GM23338 (cell line): ENCODE data around the gene GSTA1. TPM values are rescaled to one million over a fixed set of nuclear protein-coding genes. Genes with fewer than 3 reads are reported as not detected.
"Not testable (repeated sequence)": the region's sequence is repeated elsewhere in the genome, so short reads cannot be mapped to it uniquely, and the experiment has no call there.

Experiments
- ATAC-seq: fragments of 200-7000 bp; cut with Tn5 transposase; 3 replicates; pipeline ENCODE4 v1.9.1; 2020
- DNase-seq: peaks from one replicate; pipeline ENCODE4 v3.0.0-alpha.2; 2015; ENCODE audit warnings: low spot score
- H2AFZ ChIP-seq: fragments of 200-600 bp; sonication (generic); 2 replicates; pipeline ENCODE4 v1.8.0; 2016; ENCODE audit warnings: antibody characterized with exemption, mild to moderate bottlenecking, moderate library complexity
- H3F3A ChIP-seq: fragments of 200-600 bp; sonication (generic); replicated peaks from 2 replicates; pipeline ENCODE4 v1.8.0; 2017; ENCODE audit warnings: antibody characterized with exemption, mixed run types, low read depth
- H3K27ac ChIP-seq: fragments of 200-600 bp; sonication (generic); 2 replicates; pipeline ENCODE4 v1.6.1; 2016; ENCODE audit warnings: low read depth
- H3K27me3 ChIP-seq: fragments of 200-600 bp; sonication (generic); 2 replicates; pipeline ENCODE4 v1.8.0; 2016; ENCODE audit warnings: mild to moderate bottlenecking, mixed run types, moderate library complexity; ENCODE audit not compliant: insufficient read depth
- H3K36me3 ChIP-seq: fragments of 200-600 bp; sonication (generic); 2 replicates; pipeline ENCODE4 v1.8.0; 2016; ENCODE audit warnings: mild to moderate bottlenecking; ENCODE audit not compliant: insufficient read depth
- H3K4me1 ChIP-seq: fragments of 200-600 bp; sonication (generic); 2 replicates; pipeline ENCODE4 v1.8.0; 2016; ENCODE audit warnings: mild to moderate bottlenecking, moderate library complexity; ENCODE audit not compliant: insufficient read depth
- H3K4me2 ChIP-seq: fragments of 200-600 bp; sonication (generic); 2 replicates; pipeline ENCODE4 v1.7.1; 2017; ENCODE audit warnings: mixed run types
- H3K4me3 ChIP-seq: fragments of 200-600 bp; sonication (generic); 2 replicates; pipeline ENCODE4 v1.6.1; 2016; ENCODE audit warnings: mixed run types
- H3K79me2 ChIP-seq: fragments of 200-600 bp; sonication (generic); replicated peaks from 2 replicates; pipeline ENCODE4 v1.8.0; 2017; ENCODE audit warnings: mild to moderate bottlenecking; ENCODE audit not compliant: insufficient read depth
- H3K9me2 ChIP-seq: fragments of 200-600 bp; sonication (generic); 2 replicates; pipeline ENCODE4 v1.8.0; 2017; ENCODE audit not compliant: insufficient read depth
- H4K20me1 ChIP-seq: fragments of 200-600 bp; sonication (generic); replicated peaks from 2 replicates; pipeline ENCODE4 v1.8.0; 2017; ENCODE audit warnings: mild to moderate bottlenecking; ENCODE audit not compliant: insufficient read depth
- H3K27ac Mint-ChIP-seq: 2 replicates; pipeline ENCODE4 v1.8.0; 2020; ENCODE audit warnings: inconsistent platforms, mild to moderate bottlenecking, moderate library complexity, mixed read lengths
- H3K27me3 Mint-ChIP-seq: 3 replicates; pipeline ENCODE4 v1.8.0; 2022; ENCODE audit warnings: low read depth, mild to moderate bottlenecking, moderate library complexity, mixed read lengths, inconsistent platforms; ENCODE audit not compliant: insufficient read depth, poor library complexity
- H3K36me3 Mint-ChIP-seq: 3 replicates; pipeline ENCODE4 v1.8.0; 2021; ENCODE audit warnings: low read depth, mild to moderate bottlenecking, inconsistent platforms, moderate library complexity, mixed read lengths
- H3K4me1 Mint-ChIP-seq: 3 replicates; pipeline ENCODE4 v1.8.0; 2020; ENCODE audit warnings: mild to moderate bottlenecking, inconsistent platforms, mixed read lengths
- H3K4me3 Mint-ChIP-seq: 3 replicates; pipeline ENCODE4 v1.8.0; 2021; ENCODE audit warnings: moderate library complexity, mild to moderate bottlenecking, inconsistent platforms, mixed read lengths
- H3K9me3 Mint-ChIP-seq: 3 replicates; pipeline ENCODE4 v1.8.0; 2020; ENCODE audit warnings: moderate library complexity, mild to moderate bottlenecking, inconsistent platforms, mixed read lengths
- CREB1 ChIP-seq: fragments of 250-450 bp; sonication (Bioruptor Pico); IDR thresholded peaks from 2 replicates; pipeline ENCODE4 v1.5.0; 2020; ENCODE audit warnings: low read depth, mild to moderate bottlenecking, moderate library complexity
- CTCF ChIP-seq, 2 experiments: fragments of 200-600 bp in 1 of 2; sonication (generic) in 1 of 2; conservative IDR thresholded peaks; 2 replicates each; pipeline versions ENCODE4 v1.5.1 to v1.6.1; 2016 to 2017; ENCODE audit warnings: antibody characterized with exemption in 2 of 2, low read depth in 2 of 2, mild to moderate bottlenecking in 2 of 2, moderate library complexity in 1 of 2
- ETS1 ChIP-seq: IDR thresholded peaks from 2 replicates; pipeline ENCODE4 v1.6.1; 2016; ENCODE audit warnings: antibody characterized with exemption
- REST ChIP-seq: IDR thresholded peaks from one replicate; pipeline ENCODE4 v1.6.1; 2018; ENCODE audit warnings: antibody characterized with exemption; ENCODE audit not compliant: unreplicated experiment
- polyA plus RNA-seq: library from polyadenylated mRNA; unstranded; fragments of >200 nt; fragmentation: Nextera tagmentation; extraction: Ambion mirVana; gene quantifications from 2 replicates; pipeline ENCODE4 v1.2.1, GENCODE V29; 2016
- total RNA-seq: library from RNA; depleted of rRNA; stranded (reverse); fragments of >200 nt; shearing (Covaris generic); gene quantifications from 2 replicates; pipeline ENCODE4 v1.2.3, GENCODE V29; 2014

Gene GSTA1
- total and polyA plus RNA-seq, 2 experiments from 2014 or later, result not detected

DNA sequence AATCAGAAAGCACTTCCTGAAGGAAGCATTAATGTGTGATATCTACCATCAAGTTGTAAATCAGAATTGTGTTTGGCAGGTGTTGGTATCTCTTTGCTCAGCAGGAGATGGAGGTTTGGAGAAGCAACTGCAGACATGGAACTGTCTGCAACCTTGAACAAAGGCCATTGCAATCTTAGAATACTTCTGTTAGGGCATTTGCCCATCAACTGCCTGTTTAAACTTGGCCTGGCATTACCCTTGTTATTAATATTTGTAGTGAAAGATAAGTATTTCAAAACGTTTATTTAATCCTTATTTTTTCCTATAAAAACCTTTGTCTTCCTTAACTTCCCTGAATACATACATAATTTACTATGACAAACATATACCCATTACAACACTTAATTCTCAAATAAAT is 22.9 kb upstream of the GSTA1 start:
- H2AFZ ChIP-seq, result no peak overlapping the region
- Mint-ChIP-seq H3K27ac (no peak overlapping the region), H3K36me3 (peaks cover 8% of the 10 kb centered on the region), H3K9me3 (peaks cover 54% of the 10 kb centered on the region), H3K27me3 (no peaks in the 10 kb centered on the region), H3K4me1 (no peaks in the 10 kb centered on the region), H3K4me3 (no peak overlapping the region)
- no peaks in the 10 kb centered on the region for H3K27me3 ChIP-seq
- no peak for DNase-seq
- no peak overlapping the region for H3K27ac ChIP-seq
- no peaks in the 10 kb centered on the region for H3K36me3 ChIP-seq
- H3K4me2 ChIP-seq, result no peak overlapping the region
- H3K9me2 ChIP-seq, result no peaks in the 10 kb centered on the region
- H3K4me1 ChIP-seq, result no peaks in the 10 kb centered on the region
- H3F3A ChIP-seq, result no peaks in the 10 kb centered on the region
- H4K20me1 ChIP-seq, result no peaks in the 10 kb centered on the region
- no peak for ATAC-seq
- no peak for TF ChIP-seq ETS1
- no peak for TF ChIP-seq CTCF (conservative IDR thresholded peaks at IDR 0.05; ENCODE audit: low read depth in 2 of 2)
- TF ChIP-seq REST, result no peak
- no peak for TF ChIP-seq CREB1
- H3K4me3 ChIP-seq, result no peak overlapping the region
- H3K79me2 ChIP-seq, result no peaks in the 10 kb centered on the region

DNA sequence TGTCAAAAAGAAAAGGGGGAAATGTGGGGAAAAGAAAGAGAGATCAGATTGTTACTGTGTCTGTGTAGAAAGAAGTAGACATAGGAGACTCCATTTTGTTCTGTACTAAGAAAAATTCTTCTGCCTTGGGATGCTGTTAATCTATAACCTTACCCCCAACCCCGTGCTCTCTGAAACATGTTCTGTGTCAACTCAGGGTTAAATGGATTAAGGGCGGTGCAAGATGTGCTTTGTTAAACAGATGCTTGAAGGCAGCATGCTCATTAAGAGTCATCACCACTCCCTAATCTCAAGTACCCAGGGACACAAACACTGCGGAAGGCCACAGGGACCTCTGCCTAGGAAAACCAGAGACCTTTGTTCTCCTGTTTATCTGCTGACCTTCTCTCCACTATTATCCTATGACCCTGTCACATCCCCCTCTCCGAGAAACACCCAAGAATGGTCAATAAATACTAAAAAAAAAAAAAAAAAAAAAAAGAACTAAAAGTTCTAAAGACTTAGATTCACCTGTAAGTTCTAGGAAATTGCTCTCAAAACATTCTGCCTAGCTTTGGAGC is 22.4 kb upstream of the GSTA1 start:
- H3K36me3 Mint-ChIP-seq, H2AFZ ChIP-seq, H3K36me3 ChIP-seq, H3K27ac ChIP-seq, H4K20me1 ChIP-seq, DNase-seq, H3K4me3 ChIP-seq, H3K4me1 ChIP-seq, H3K27ac Mint-ChIP-seq, H3F3A ChIP-seq, H3K27me3 Mint-ChIP-seq, H3K79me2 ChIP-seq, H3K27me3 ChIP-seq, H3K9me2 ChIP-seq, H3K4me3 Mint-ChIP-seq, ATAC-seq, H3K4me1 Mint-ChIP-seq, H3K4me2 ChIP-seq: not testable (repeated sequence)
- peaks cover 55% of the 10 kb centered on the region for H3K9me3 Mint-ChIP-seq

DNA sequence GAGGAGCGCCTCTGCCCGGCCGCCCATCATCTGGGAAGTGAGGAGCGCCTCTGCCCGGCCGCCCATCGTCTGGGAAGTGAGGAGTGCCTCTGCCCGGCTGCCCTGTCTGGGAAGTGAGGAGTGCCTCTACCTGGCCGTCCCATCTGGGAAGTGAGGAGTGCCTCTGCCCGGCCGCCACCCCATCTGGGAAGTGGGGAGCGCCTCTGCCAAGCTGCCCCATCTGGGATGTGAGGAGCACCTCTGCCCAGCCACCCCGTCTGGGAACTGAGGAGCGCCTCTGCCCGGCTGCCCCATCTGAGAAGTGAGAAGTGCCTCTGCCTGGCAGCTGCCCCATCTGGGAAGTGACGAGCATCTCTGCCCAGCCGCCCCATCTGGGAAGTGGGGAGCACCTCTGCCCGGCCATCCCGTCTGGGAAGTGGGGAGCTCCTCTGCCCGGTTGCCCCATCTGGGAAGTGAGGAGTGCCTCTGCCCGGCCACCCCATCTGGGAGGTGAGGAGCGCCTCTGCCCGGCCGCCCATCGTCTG is 21.7 kb upstream of the GSTA1 start:
- H3K4me3 Mint-ChIP-seq, H3K27me3 Mint-ChIP-seq, H3K9me2 ChIP-seq, H3K36me3 Mint-ChIP-seq, H3F3A ChIP-seq, H3K4me2 ChIP-seq, H3K36me3 ChIP-seq, H3K79me2 ChIP-seq, H2AFZ ChIP-seq, H3K4me1 Mint-ChIP-seq, H3K27ac ChIP-seq, H3K4me3 ChIP-seq, H4K20me1 ChIP-seq, ATAC-seq, DNase-seq, H3K27me3 ChIP-seq, H3K27ac Mint-ChIP-seq, H3K4me1 ChIP-seq: not testable (repeated sequence)
- H3K9me3 Mint-ChIP-seq, result peaks cover 56% of the 10 kb centered on the region
